ENCODE measurements around the gene SLC5A1. TPM values are rescaled to one million over a fixed set of nuclear protein-coding genes. Genes with fewer than 3 reads are reported as not detected.

Gene SLC5A1
- polyA plus RNA-seq, 1 experiment = not detected

DNA sequence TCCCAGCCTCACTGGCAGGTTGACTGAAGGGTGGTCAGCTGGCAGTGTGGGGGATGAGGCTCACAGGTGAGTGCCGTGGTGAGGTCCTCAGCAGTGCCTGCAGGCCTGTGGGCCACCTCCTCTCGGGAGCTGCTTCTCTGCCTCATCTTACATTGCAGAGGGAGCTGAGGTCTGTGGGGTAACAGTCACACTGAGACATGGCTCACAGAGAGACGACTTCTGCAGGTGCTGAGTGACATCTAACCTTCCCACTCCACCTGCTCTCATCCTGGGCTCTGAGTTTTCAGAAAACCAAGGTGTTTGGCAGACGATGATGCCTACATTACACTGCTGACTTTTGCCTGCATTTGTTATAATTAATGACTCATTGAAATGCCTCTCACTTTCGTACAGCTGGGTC is 8.8 kb upstream of the SLC5A1 start:
- no peaks in the 10 kb centered on the region for H3K9me3 ChIP-seq (ENCODE audit: control insufficient read depth, insufficient read depth, low read length)
- H3K4me3 ChIP-seq (ENCODE audit: low read depth, low read length) = no peak overlapping the region
- TF ChIP-seq, protein P1, sequence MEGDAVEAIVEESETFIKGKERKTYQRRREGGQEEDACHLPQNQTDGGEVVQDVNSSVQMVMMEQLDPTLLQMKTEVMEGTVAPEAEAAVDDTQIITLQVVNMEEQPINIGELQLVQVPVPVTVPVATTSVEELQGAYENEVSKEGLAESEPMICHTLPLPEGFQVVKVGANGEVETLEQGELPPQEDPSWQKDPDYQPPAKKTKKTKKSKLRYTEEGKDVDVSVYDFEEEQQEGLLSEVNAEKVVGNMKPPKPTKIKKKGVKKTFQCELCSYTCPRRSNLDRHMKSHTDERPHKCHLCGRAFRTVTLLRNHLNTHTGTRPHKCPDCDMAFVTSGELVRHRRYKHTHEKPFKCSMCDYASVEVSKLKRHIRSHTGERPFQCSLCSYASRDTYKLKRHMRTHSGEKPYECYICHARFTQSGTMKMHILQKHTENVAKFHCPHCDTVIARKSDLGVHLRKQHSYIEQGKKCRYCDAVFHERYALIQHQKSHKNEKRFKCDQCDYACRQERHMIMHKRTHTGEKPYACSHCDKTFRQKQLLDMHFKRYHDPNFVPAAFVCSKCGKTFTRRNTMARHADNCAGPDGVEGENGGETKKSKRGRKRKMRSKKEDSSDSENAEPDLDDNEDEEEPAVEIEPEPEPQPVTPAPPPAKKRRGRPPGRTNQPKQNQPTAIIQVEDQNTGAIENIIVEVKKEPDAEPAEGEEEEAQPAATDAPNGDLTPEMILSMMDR (IDR thresholded peaks at IDR 0.05; ENCODE audit: low read depth, low read length) = no peak
- POLR2A ChIA-PET = no interaction called here
- DNase-seq (ENCODE audit: low read depth, low spot score) = no peak
- CTCF ChIA-PET = no interaction called here
- H3K27me3 ChIP-seq (ENCODE audit: control insufficient read depth, insufficient read depth, low read length) = peaks cover 8% of the 10 kb centered on the region
- H3K27ac ChIP-seq (ENCODE audit: low read depth, low read length) = no peak overlapping the region

DNA sequence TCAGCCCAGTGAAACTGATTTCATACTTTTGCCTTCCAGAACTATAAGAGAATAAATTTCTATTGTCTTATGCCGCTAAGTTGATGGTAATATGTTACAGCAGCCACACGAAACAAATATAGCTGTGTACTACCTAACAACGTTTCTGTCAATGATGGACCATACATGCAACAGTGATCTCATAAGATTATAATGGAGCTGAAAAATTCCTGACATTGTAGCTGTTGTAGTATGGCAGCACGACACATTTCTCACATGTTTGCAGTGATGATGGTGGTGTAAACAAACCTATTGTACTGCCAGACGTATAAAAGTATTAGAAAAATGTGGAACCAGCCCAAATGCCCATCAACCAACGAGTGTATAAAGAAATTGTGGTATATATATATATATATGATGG is 5.8 kb upstream of the SLC5A1 start:
- TF ChIP-seq, protein P1 (IDR thresholded peaks at IDR 0.05; ENCODE audit: low read depth, low read length) = no peak
- peaks cover 16% of the 10 kb centered on the region for H3K27me3 ChIP-seq (ENCODE audit: control insufficient read depth, insufficient read depth, low read length)
- no peak for DNase-seq (ENCODE audit: low read depth, low spot score)
- no peak overlapping the region for H3K4me3 ChIP-seq (ENCODE audit: low read depth, low read length)
- CTCF ChIA-PET = no interaction called here
- no peaks in the 10 kb centered on the region for H3K9me3 ChIP-seq (ENCODE audit: control insufficient read depth, insufficient read depth, low read length)
- POLR2A ChIA-PET = no interaction called here
- no peak overlapping the region for H3K27ac ChIP-seq (ENCODE audit: low read depth, low read length)

DNA sequence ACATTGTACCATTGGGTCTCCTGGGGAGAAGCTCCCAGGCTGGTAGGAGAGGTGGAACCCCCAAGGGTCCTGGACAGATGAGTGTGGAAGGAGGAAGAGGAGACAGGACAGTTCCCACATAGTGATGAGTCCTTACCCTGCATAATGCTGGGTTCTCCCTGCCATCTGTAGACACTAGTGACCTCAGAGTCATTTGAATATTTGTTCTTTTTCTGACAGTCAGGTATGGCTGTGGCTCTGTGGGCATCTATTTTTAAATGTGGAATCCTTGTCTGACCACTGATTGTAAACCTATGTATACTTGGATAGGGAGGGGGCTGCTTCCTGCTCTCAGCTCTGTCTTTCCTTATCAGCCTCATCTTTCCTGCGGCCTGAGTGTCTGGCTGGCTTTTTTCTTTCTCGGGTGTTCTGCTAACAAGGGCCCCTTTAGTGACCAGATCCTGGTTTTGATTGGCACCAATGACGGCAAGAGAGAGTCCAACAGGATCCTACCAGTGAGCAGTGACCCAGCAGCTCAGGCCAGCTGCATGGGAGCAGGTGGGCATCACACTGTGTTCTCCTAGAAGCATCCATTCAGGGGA is 2.6 kb upstream of the SLC5A1 start:
- H3K9me3 ChIP-seq (ENCODE audit: control insufficient read depth, insufficient read depth, low read length) = no peaks in the 10 kb centered on the region
- peaks cover 27% of the 10 kb centered on the region for H3K27me3 ChIP-seq (ENCODE audit: control insufficient read depth, insufficient read depth, low read length)
- TF ChIP-seq, protein P1 (IDR thresholded peaks at IDR 0.05; ENCODE audit: low read depth, low read length) = no peak
- no peak overlapping the region for H3K27ac ChIP-seq (ENCODE audit: low read depth, low read length)
- H3K4me3 ChIP-seq (ENCODE audit: low read depth, low read length) = no peak overlapping the region
- POLR2A ChIA-PET = no interaction called here
- CTCF ChIA-PET = interaction anchor here (1.4 kb wide), 1 partner anchor 70 kb away, joined by 4 read pairs; no protein-coding TSS in a partner anchor
- no peak for DNase-seq (ENCODE audit: low read depth, low spot score)

DNA sequence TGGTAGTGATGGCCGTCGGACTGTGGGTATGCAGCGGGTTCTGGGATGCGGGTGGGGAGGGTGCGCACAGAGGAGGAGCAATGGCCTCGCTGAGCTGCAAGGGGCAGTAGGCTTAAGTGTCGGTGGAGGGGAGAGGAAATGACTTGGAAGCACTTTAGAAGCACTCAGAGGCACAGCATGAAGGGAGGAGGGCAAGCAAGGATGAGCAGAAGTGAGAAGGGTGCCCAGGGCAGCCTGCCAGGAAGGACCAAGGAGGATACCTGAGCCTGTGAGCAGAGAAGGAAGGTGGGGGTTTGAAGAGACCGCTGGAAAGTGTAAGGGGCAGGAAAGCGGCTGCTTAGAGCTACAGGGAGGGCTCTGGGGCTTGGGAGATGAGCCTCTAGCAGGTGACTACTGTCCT is 330 bp downstream of the SLC5A1 start:
- CTCF ChIA-PET = no interaction called here
- POLR2A ChIA-PET = no interaction called here
- Histone ChIP-seq H3K27me3 (ENCODE audit: control insufficient read depth, insufficient read depth, low read length) (peaks cover 38% of the 10 kb centered on the region), H3K4me3 (ENCODE audit: low read depth, low read length) (no peak overlapping the region), H3K9me3 (ENCODE audit: control insufficient read depth, insufficient read depth, low read length) (no peaks in the 10 kb centered on the region), H3K27ac (ENCODE audit: low read depth, low read length) (no peak overlapping the region)
- no peak for DNase-seq (ENCODE audit: low read depth, low spot score)
- TF ChIP-seq, protein P1 (IDR thresholded peaks at IDR 0.05; ENCODE audit: low read depth, low read length) = no peak

DNA sequence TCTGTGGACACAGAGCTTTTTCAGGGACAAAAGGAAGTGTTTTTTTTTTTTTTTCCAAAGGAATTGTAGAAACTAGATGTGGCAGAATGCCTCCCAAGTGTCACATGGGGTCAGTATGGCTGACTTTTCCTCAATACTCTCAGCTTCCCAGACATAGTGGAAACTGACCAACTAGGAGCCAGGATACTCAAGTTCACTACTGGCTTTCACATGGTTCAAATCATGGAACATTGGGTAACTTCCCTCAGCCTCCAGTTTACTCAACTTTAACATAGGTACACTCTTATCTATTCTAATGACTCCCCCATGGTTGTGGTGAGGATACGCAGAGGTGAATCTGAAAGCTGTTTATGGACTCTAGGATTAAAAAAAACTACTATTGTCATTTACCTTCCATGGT is 1.4 kb downstream of the SLC5A1 start:
- ChIA-PET CTCF (no interaction called here), POLR2A (no interaction called here)
- H3K9me3 ChIP-seq (ENCODE audit: control insufficient read depth, insufficient read depth, low read length) = no peaks in the 10 kb centered on the region
- no peak overlapping the region for H3K4me3 ChIP-seq (ENCODE audit: low read depth, low read length)
- peaks cover 36% of the 10 kb centered on the region for H3K27me3 ChIP-seq (ENCODE audit: control insufficient read depth, insufficient read depth, low read length)
- TF ChIP-seq, protein P1 (IDR thresholded peaks at IDR 0.05; ENCODE audit: low read depth, low read length) = no peak
- no peak overlapping the region for H3K27ac ChIP-seq (ENCODE audit: low read depth, low read length)
- no peak for DNase-seq (ENCODE audit: low read depth, low spot score)

All from AG04450 (cell line).